SK-N-SH (cell line): Measurements from ENCODE around the gene CYP11A1. TPM values are rescaled to one million over a fixed set of nuclear protein-coding genes. Genes with fewer than 3 reads are reported as not detected.

Experiments
- CTCF ChIA-PET: fragments of 300-600, 350-600 bp; formaldehyde crosslinking; extraction: SDS; loops from one replicate; lab custom pipeline; 2021; lab: Yijun Ruan, JAX
- POLR2A ChIA-PET: fragments of 350-600 bp; sonication (Branson Sonifier 250); formaldehyde crosslinking; extraction: SDS; loops from one replicate; lab custom pipeline; 2020; ENCODE audit warnings: antibody characterized with exemption, inconsistent platforms; lab: Yijun Ruan, JAX
- DNase-seq: peaks from one replicate; pipeline ENCODE4 v3.0.0; 2012
- H2AFZ ChIP-seq: fragments of 200-600 bp; sonication (generic); 2 replicates; pipeline ENCODE4 v1.8.1; 2016; ENCODE audit warnings: antibody characterized with exemption, mild to moderate bottlenecking, low read depth
- H3F3A ChIP-seq: fragments of 200-600 bp; sonication (generic); replicated peaks from 2 replicates; pipeline ENCODE3; 2016; ENCODE audit warnings: antibody characterized with exemption, mild to moderate bottlenecking; ENCODE audit not compliant: insufficient read depth
- H3K27ac ChIP-seq, 2 experiments: fragments of 200-500 bp in 1 of 2; fragments of 200-600 bp in 1 of 2; sonication (Bioruptor generic) in 1 of 2; sonication (generic), shearing (Covaris generic) in 1 of 2; 2 replicates each; pipeline versions ENCODE4 v1.5.1 to v1.6.1; 2014 to 2016; ENCODE audit warnings: low read depth in 2 of 2, inconsistent platforms in 1 of 2, low read length in 1 of 2, mild to moderate bottlenecking in 1 of 2, mixed read lengths in 1 of 2
- H3K27me3 ChIP-seq: fragments of 200-600 bp; sonication (generic), shearing (Covaris generic); 2 replicates; pipeline ENCODE4 v1.6.1; 2016; ENCODE audit warnings: mixed run types; ENCODE audit not compliant: insufficient read depth
- H3K36me3 ChIP-seq, 2 experiments: fragments of 200-500 bp in 1 of 2; fragments of 200-600 bp in 1 of 2; sonication (Bioruptor generic) in 1 of 2; sonication (generic) in 1 of 2; replicated peaks in 1 of 2; 2 replicates each; pipeline versions ENCODE3 to v1.5.1; 2014 to 2016; ENCODE audit warnings: low read length in 1 of 2, mild to moderate bottlenecking in 1 of 2; ENCODE audit not compliant: insufficient read depth in 2 of 2, control insufficient read depth in 1 of 2
- H3K4me1 ChIP-seq, 2 experiments: fragments of 200-500 bp in 1 of 2; fragments of 200-600 bp in 1 of 2; sonication (Bioruptor generic) in 1 of 2; sonication (generic), shearing (Covaris generic) in 1 of 2; 2 replicates each; pipeline versions ENCODE4 v1.5.1 to v1.6.1; 2014 to 2016; ENCODE audit warnings: low read depth in 1 of 2, low read length in 1 of 2, mixed run types in 1 of 2; ENCODE audit not compliant: insufficient read depth in 2 of 2, control insufficient read depth in 1 of 2
- H3K4me2 ChIP-seq: fragments of 200-600 bp; sonication (generic), shearing (Covaris generic); 2 replicates; pipeline ENCODE4 v1.6.1; 2017; ENCODE audit warnings: mixed run types
- H3K4me3 ChIP-seq, 2 experiments: fragments of 200-500 bp in 1 of 2; fragments of 200-600 bp in 1 of 2; sonication (Bioruptor generic) in 1 of 2; sonication (generic), shearing (Covaris generic) in 1 of 2; 2 replicates each; pipeline versions ENCODE4 v1.5.1 to v1.8.1; 2014 to 2016; ENCODE audit warnings: low read depth in 2 of 2, inconsistent platforms in 1 of 2, low read length in 1 of 2, mild to moderate bottlenecking in 1 of 2, mixed read lengths in 1 of 2, moderate library complexity in 1 of 2
- H3K79me2 ChIP-seq: fragments of 200-600 bp; sonication (generic); 2 replicates; pipeline ENCODE4 v1.8.1; 2017; ENCODE audit warnings: mild to moderate bottlenecking; ENCODE audit not compliant: insufficient read depth
- H3K9ac ChIP-seq: fragments of 200-600 bp; sonication (generic); 2 replicates; pipeline ENCODE4 v1.6.1; 2017; ENCODE audit warnings: mixed run types
- H3K9me2 ChIP-seq: fragments of 200-600 bp; sonication (generic); 2 replicates; pipeline ENCODE4 v1.6.1; 2017; ENCODE audit warnings: mixed run types
- H3K9me3 ChIP-seq: fragments of 200-600 bp; sonication (generic); 2 replicates; pipeline ENCODE4 v1.6.1; 2017; ENCODE audit warnings: mixed run types, mild to moderate bottlenecking, moderate library complexity
- H4K20me1 ChIP-seq: fragments of 200-600 bp; sonication (generic); 2 replicates; pipeline ENCODE4 v1.6.1; 2017; ENCODE audit warnings: mild to moderate bottlenecking, mixed run types; ENCODE audit not compliant: insufficient read depth
- CHD2 ChIP-seq: fragments of 150-350 bp; IDR thresholded peaks from 2 replicates; pipeline ENCODE4 v1.6.1; 2018; ENCODE audit warnings: low read length; ENCODE audit not compliant: partially characterized antibody
- ELF1 ChIP-seq: IDR thresholded peaks from 2 replicates; pipeline ENCODE4 v1.4.0; 2012
- EZH2phosphoT487 ChIP-seq: fragments of 200-600 bp; sonication (generic); IDR thresholded peaks from 2 replicates; pipeline ENCODE4 v1.6.1; 2017; ENCODE audit warnings: low read depth, mixed run types, mild to moderate bottlenecking, antibody characterized with exemption, moderate library complexity, borderline replicate concordance
- FOSL2 ChIP-seq: IDR thresholded peaks from 2 replicates; pipeline ENCODE4 v1.4.0; 2012; ENCODE audit warnings: low read depth, mild to moderate bottlenecking, moderate library complexity, borderline replicate concordance
- FOXJ3 ChIP-seq: sonication (generic); formaldehyde crosslinking; IDR thresholded peaks from 2 replicates; pipeline ENCODE4 v1.5.1; 2020; ENCODE audit warnings: mild to moderate bottlenecking, missing genetic modification reagents
- FOXM1 ChIP-seq: IDR thresholded peaks from 2 replicates; pipeline ENCODE4 v1.4.0; 2012; ENCODE audit warnings: low read depth, mild to moderate bottlenecking
- GATA2 ChIP-seq: sonication (generic); formaldehyde crosslinking; IDR thresholded peaks from 2 replicates; pipeline ENCODE4 v1.5.0; 2020; ENCODE audit warnings: mild to moderate bottlenecking, missing genetic modification reagents
- JUND ChIP-seq: IDR thresholded peaks from 2 replicates; pipeline ENCODE4 v1.4.0; 2012
- MXI1 ChIP-seq: IDR thresholded peaks from 2 replicates; pipeline ENCODE4 v1.6.1; 2012; ENCODE audit warnings: mild to moderate bottlenecking, low read depth, low read length, improper control_type of control experiment
- NFIC ChIP-seq: IDR thresholded peaks from 2 replicates; pipeline ENCODE4 v1.4.0; 2012; ENCODE audit warnings: borderline replicate concordance
- PBX3 ChIP-seq: IDR thresholded peaks from 2 replicates; pipeline ENCODE4; 2012
- RCOR1 ChIP-seq: fragments of 150-350 bp; IDR thresholded peaks from 2 replicates; pipeline ENCODE4 v1.6.1; 2017; ENCODE audit warnings: antibody characterized with exemption, low read length
- RXRA ChIP-seq: IDR thresholded peaks from 2 replicates; pipeline ENCODE4 v1.4.0; 2012; ENCODE audit warnings: low read depth, mild to moderate bottlenecking, borderline replicate concordance
- SIN3A ChIP-seq: IDR thresholded peaks from 2 replicates; pipeline ENCODE4 v1.6.1; 2012; ENCODE audit warnings: low read depth, mild to moderate bottlenecking, low read length, moderate library complexity, borderline replicate concordance
- SMC3 ChIP-seq: IDR thresholded peaks from 2 replicates; pipeline ENCODE4 v1.6.1; 2012; ENCODE audit warnings: low read depth, low read length, improper control_type of control experiment
- TEAD4 ChIP-seq: IDR thresholded peaks from 2 replicates; pipeline ENCODE4 v1.4.0; 2012; ENCODE audit warnings: mild to moderate bottlenecking, borderline replicate concordance; ENCODE audit not compliant: insufficient read depth
- USF1 ChIP-seq: IDR thresholded peaks from 2 replicates; pipeline ENCODE4 v1.4.0; 2012; ENCODE audit warnings: low read depth, borderline replicate concordance
- USF2 ChIP-seq: fragments of 150-350 bp; IDR thresholded peaks from 2 replicates; pipeline ENCODE4 v1.6.1; 2017; ENCODE audit warnings: antibody characterized with exemption, low read length, low read depth, borderline replicate concordance
- ZBTB33 ChIP-seq: IDR thresholded peaks from 2 replicates; pipeline ENCODE4 v1.4.0; 2012; ENCODE audit warnings: low read depth, borderline replicate concordance
- WGBS: methylation state at CpG from one replicate; pipeline ENCODE4 v1.1.6; 2017; ENCODE audit warnings: low lambda C conversion rate; 5-methylcytosine and 5-hydroxymethylcytosine counted together
- polyA plus RNA-seq, 3 experiments: library from polyadenylated mRNA; depleted of rRNA; stranded (reverse); fragments of >200 nt; gene quantifications; 2 replicates each; pipeline ENCODE4 v1.2.3, GENCODE V29; 2012

Gene CYP11A1
- polyA plus RNA-seq, 1 of the 3 experiments (the other 2 are of a cell fraction), result 0.08 TPM

- DNase-seq, result no peak
- CTCF ChIA-PET, result interaction anchor here (1.4 to 11.3 kb wide), 5 partner anchors 5 to 365 kb away, joined by 3 to 265 read pairs (median 10); partner anchors contain the start of gene ISLR2
- no peak for TF ChIP-seq USF1
- TF ChIP-seq CHD2, result no peak
- TF ChIP-seq PBX3, result no peak
- TF ChIP-seq MXI1, result no peak
- TF ChIP-seq ELF1, result no peak
- no peak for TF ChIP-seq JUND
- no peak for TF ChIP-seq SIN3A
- no peak for TF ChIP-seq SMC3
- TF ChIP-seq FOSL2, result no peak
- no peak for TF ChIP-seq FOXJ3 (CRISPR knock-in tag)
- no peak for TF ChIP-seq GATA2 (CRISPR knock-in tag)
- no peak for TF ChIP-seq FOXM1
- no peak for TF ChIP-seq RXRA
- TF ChIP-seq TEAD4, result no peak
- no peak for TF ChIP-seq NFIC
- TF ChIP-seq ZBTB33, result no peak
- no peak for TF ChIP-seq RCOR1
- TF ChIP-seq USF2, result no peak
- no peak for TF ChIP-seq EZH2phosphoT487
- 91% methylated on average over 13 of the region's 13 CpGs for WGBS
- Histone ChIP-seq H3K27ac (no peak overlapping the region), H3K27me3 (no peaks in the 10 kb centered on the region), H3K9me3 (no peaks in the 10 kb centered on the region), H3K4me1 (peaks cover 13 to 64% of the 10 kb centered on the region in 2 experiments; a peak in 3 of 4 replicates), H2AFZ (no peak overlapping the region), H3F3A (no peaks in the 10 kb centered on the region), H3K9ac (no peak overlapping the region), H3K36me3 (no peaks in the 10 kb centered on the region), H3K4me2 (no peak overlapping the region), H3K4me3 (no peak overlapping the region), H3K79me2 (no peaks in the 10 kb centered on the region), H4K20me1 (no peaks in the 10 kb centered on the region), H3K9me2 (no peaks in the 10 kb centered on the region)
- POLR2A ChIA-PET, result no interaction called here
These were observed 51.3 kb downstream of the CYP11A1 start for GRCh38 chr15:74316141-74316540.
